DMS114 treated with DMSO at 0.1 percent for 48 hours (cell line): ENCODE results near the gene PLA2G4B.

Experiments used
- DNase-seq: peaks from one replicate; lab custom pipeline; 2025; ENCODE audit not compliant: unreplicated experiment; lab: John Stamatoyannopoulos, UW

Gene PLA2G4B

GRCh38 chr15:41838400-41838897 lies at the start of gene PLA2G4B:
PLA2G4B (plus strand) TSS chr15:41838847; CDS start chr15:41838914, 67 bp downstream.
- no peak for DNase-seq

GRCh38 chr15:41789236-41789635 lies 49.4 kb upstream of the PLA2G4B start:
- DNase-seq = no peak

GRCh38 chr15:41789662-41790061 lies 49.0 kb upstream of the PLA2G4B start:
- DNase-seq = no peak

GRCh38 chr15:41790169-41790568 lies 48.5 kb upstream of the PLA2G4B start:
- DNase-seq = no peak

GRCh38 chr15:41790756-41791546 lies 47.7 kb upstream of the PLA2G4B start:
- no peak for DNase-seq

- DNase-seq = no peak
Measured at GRCh38 chr15:41791547-41791937, 47.1 kb upstream of the PLA2G4B start.

GRCh38 chr15:41792000-41792637 lies 46.5 kb upstream of the PLA2G4B start:
- DNase-seq = no peak

- no peak for DNase-seq
Measured at GRCh38 chr15:41794081-41794480, 44.6 kb upstream of the PLA2G4B start.

- no peak for DNase-seq
Measured at GRCh38 chr15:41795996-41796856, 42.4 kb upstream of the PLA2G4B start.

- DNase-seq = no peak
Measured at GRCh38 chr15:41797201-41797944, 41.3 kb upstream of the PLA2G4B start.

- no peak for DNase-seq
Measured at GRCh38 chr15:41798607-41799487, 39.8 kb upstream of the PLA2G4B start.

GRCh38 chr15:41799488-41799805 lies 39.2 kb upstream of the PLA2G4B start:
- DNase-seq = no peak

GRCh38 chr15:41801185-41801584 lies 37.5 kb upstream of the PLA2G4B start:
- DNase-seq = no peak

GRCh38 chr15:41801850-41802455 lies 36.7 kb upstream of the PLA2G4B start:
- no peak for DNase-seq

- no peak for DNase-seq
Measured at GRCh38 chr15:41804361-41804760, 34.3 kb upstream of the PLA2G4B start.

GRCh38 chr15:41804916-41805666 lies 33.6 kb upstream of the PLA2G4B start:
- DNase-seq = no peak

GRCh38 chr15:41805711-41806110 lies 32.9 kb upstream of the PLA2G4B start:
- no peak for DNase-seq

GRCh38 chr15:41806291-41807181 lies 32.1 kb upstream of the PLA2G4B start:
- no peak for DNase-seq
